GM19468 (cell line): ENCODE data around the gene RTN4R.

Source experiments
- ATAC-seq: cut with Tn5 transposase; IDR thresholded peaks from one replicate; pipeline ENCODE4 v1.9.1; 2021; ENCODE audit warnings: mild to moderate bottlenecking, moderate library complexity, moderate number of reproducible peaks; ENCODE audit not compliant: unreplicated experiment; ENCODE audit errors: extremely low read depth

Gene RTN4R

GRCh38 chr22:20207277-20208025 is 60.7 kb downstream of the RTN4R start:
- ATAC-seq, result no peak

- no peak for ATAC-seq
Observed at GRCh38 chr22:20206709-20207215, 61.4 kb downstream of the RTN4R start.

GRCh38 chr22:20205964-20206708 is 62.0 kb downstream of the RTN4R start:
- peak; percentile 20 for ATAC-seq

DNA sequence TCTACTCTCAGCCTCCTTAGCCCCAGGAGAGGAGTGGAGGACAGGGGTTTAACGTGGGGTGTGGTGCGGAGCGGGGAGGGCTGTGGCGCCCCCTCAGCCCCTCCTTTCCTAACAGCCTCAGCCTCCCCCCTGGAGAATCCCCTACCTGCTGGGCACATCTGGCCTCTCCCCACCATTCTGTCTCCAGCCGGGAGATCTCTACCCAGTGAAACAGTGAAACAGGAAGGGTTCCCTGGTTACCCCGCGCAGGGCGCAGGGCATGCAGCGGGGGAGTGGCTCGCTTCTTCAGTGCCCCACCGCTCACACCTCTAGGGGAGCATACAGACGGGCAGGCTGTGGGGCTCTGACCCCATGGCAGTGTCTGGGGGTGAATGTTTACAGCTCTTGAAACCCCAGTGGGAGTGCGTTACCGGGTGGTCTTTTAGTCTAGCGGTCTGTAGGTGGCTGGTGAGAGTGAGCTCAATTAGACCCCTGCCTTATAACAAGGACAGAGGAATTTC is 62.6 kb downstream of the RTN4R start:
- ATAC-seq, result no peak

- ATAC-seq, result no peak
Observed at GRCh38 chr22:20204806-20205205, 63.3 kb downstream of the RTN4R start.

DNA sequence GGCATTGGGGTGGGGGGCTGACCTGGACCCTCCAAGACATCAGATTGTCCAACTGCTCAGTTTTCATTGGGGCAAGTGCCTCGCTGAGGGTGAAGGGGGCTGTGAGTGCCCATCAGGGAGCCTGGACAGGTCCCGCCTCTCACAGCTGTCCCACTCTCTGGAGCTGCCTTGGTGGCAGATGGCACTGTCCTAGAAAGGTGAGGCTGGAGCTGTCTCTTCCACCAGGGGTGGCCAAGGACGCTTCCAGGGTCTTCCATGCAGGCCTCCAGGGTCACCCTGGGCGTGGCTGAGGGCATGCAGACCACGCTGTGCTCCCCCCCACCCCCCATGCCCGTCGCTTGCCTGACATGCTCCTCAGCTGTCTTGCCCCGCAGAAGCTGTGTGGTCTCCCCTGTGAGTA is 63.8 kb downstream of the RTN4R start:
- ATAC-seq, result no peak

DNA sequence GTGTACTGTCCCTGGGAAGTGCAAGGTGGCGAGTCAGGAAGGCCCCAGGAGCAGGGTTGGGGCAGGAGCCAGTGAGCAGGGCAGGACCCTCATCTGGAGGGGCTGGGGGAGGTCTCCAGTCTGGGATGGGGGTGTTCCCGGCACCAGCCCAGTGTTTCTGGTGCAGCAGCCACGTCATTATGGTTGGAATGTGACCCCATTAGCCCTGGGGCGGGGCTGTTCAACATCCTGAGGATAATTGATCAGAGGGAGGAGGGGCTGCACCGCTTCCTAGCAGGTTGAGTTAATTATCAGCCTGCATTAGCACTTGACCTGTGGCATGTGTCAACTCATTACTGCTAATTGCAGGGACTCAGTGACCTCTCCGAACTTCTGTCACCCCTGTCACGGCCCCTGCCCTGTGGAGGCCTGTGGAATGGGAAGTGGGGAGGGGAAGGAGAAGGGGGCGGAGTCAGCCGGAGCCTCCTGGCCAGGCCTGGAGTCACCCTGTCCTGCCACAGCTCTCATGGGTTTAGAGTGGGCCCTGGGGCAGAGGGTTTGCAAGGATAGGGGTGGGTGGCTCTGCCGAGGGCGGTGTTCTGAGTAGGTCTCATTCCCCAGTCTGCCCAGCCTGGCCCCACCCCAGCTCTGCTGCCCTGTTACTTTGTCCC is 64.4 kb downstream of the RTN4R start:
- ATAC-seq, result no peak

DNA sequence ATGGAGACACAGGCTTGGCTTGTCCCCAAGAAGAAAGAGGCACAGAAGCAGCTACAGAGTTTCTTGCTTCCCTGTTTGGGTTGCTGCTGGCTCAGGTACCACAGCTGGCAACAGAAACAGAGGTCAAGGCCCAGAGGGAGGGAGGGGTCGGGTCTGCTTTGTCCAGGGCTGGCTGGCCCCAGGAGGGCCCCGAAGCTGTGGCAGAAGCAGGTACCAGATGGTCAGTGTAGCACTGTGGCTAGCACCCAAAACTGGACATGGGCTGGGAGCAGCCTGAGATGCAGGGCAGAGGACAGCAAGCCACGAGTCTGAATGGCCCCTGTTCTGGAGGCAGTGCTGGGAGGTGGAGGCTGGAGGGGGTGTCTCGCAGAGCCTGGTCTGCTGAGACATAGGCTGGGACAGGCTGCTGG is 65.0 kb downstream of the RTN4R start:
- no peak for ATAC-seq

GRCh38 chr22:20201837-20202392 is 66.2 kb downstream of the RTN4R start:
- ATAC-seq, result no peak

DNA sequence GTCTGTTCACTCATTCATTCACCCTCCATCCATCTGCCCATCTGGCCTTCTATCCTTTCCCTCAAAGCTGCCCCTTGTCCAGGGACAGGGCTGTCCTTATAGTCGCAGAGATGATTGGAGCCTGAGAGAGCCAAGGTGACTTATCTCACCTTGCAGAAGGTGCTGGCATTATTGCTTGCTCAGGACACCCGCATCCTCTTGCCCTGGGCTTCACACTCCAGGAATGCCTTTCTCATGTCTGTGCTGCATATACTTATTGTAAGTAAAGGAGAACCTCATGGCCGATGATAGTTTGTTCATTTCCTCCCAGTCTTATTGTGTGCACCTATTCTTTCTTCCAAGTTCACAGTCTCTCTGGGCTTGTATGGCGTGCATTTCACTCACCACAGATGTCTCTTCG is 68.2 kb downstream of the RTN4R start:
- no peak for ATAC-seq

DNA sequence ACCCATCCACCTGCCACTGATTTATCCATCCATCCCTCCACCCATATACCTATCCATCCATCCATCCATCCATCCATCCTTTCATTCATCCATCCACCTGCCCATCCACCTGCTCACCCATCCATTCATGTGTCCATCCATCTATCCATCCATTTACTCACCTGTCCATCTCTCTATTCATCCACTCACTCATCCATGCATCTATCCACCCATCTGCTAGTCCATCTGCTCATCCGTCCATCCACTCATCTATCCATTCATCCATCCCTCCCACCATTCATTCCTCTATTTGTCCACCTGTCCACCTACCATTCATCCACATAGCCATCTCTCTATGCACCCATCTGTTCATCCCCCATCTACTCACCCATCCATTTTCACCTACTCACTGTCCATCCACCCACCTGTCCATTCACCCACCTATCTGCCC is 68.7 kb downstream of the RTN4R start:
- no peak for ATAC-seq

DNA sequence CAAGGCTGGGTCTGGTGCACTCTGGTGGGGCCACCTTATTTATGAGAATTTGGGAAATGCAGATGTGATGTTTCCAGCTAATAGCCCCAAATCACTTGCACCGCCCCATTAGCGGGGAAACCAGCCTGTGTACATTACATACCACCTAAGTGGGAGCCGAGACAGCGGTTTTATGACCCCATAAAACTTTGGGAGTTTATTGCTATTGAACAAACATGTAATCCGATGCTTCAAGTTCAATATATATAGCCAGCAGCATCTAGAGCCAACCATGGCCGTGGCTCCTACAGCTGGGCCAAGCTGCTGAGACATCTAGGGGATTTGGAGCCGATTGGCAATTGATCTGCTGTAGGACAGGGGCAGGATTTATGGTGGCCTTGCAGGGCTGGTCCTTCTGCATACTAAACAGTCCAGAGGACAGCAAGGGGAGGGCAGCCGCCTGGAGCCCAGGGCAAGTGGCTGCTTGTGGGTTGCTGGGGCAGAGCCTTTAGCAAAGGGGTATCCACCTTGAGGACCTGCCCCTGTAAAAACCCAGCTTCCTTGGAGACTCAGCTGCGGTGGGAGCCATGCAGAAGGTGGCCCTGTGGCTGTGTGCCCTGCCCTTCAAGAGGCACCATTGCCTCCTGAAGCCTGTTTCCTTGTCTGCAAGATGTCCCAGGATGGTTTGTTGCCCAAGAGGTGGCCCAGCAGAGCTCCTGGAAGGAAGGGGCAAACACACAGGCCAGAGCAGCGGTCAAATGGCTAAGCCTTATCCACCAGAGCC is 69.4 kb downstream of the RTN4R start:
- no peak for ATAC-seq

GRCh38 chr22:20197407-20198030 is 70.6 kb downstream of the RTN4R start:
- ATAC-seq, result no peak

- no peak for ATAC-seq
Observed at GRCh38 chr22:20196094-20196842, 71.8 kb downstream of the RTN4R start.

GRCh38 chr22:20194681-20195593 is 73.2 kb downstream of the RTN4R start:
- ATAC-seq, result no peak

DNA sequence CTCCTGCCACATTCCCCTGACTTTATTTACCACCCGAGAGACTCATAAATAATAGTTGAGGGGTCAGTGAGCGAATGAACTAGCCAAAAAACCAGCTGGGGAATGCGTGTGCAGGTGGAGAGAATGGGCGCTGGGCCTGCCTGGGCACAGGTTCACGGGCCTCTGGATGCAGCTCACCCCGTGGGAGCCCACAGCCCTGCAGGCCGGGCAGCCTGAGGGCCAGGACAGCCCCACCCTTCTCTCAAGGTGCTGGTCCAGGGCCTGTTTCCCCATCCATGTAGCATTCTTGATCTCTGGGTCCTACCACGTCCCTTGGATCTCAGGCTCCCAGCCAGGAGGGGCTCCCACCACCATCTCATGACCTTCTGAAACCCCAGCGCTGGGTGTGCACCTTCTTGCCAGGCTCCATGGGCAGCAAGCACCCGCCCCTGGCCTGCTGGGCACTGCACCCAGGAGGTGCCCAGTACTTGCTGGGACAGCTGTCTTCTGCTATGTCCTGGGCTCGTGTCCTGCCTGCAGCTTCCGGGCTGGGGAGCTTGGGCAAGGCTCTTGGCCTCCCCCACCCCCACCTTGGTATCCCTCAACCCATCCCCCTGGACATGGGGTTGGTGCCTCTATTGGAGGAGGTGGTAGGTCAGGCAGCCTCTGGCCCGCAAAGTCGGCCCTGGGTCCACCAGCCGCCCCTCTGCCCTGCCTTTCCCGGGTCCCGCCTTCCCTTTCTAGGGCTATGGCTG is 74.2 kb downstream of the RTN4R start:
- no peak for ATAC-seq
